PFSK-1 (cell line): ENCODE results near the gene BRIP1.

Experiments used
- FOXP2 ChIP-seq: optimal IDR thresholded peaks from 2 replicates; pipeline ENCODE3; 2011; ENCODE audit warnings: borderline replicate concordance, control low read depth, inconsistent platforms; ENCODE audit not compliant: insufficient read depth; ENCODE audit errors: extremely low read length, extremely low read depth
- POLR2AphosphoS5 ChIP-seq: IDR thresholded peaks from 2 replicates; pipeline ENCODE4 v1.6.1; 2012; ENCODE audit warnings: low read depth, mild to moderate bottlenecking, control low read depth, low read length, moderate library complexity
- REST ChIP-seq, 2 experiments: IDR thresholded peaks; 2 replicates each; pipeline versions ENCODE4 v1.6.1 to v1.8.0; 2011 to 2012; ENCODE audit warnings: low read depth in 2 of 2, low read length in 2 of 2, control low read depth in 1 of 2, inconsistent platforms in 1 of 2, mild to moderate bottlenecking in 1 of 2, moderate library complexity in 1 of 2; ENCODE audit not compliant: insufficient read depth in 1 of 2
- SIN3A ChIP-seq: IDR thresholded peaks from 2 replicates; pipeline ENCODE4 v1.6.1; 2012; ENCODE audit warnings: mild to moderate bottlenecking, low read length, moderate library complexity, borderline replicate concordance; ENCODE audit not compliant: insufficient read depth
- TAF1 ChIP-seq: IDR thresholded peaks from 2 replicates; pipeline ENCODE4 v1.6.1; 2012; ENCODE audit warnings: low read length, control low read depth, borderline replicate concordance; ENCODE audit not compliant: insufficient read depth

Gene BRIP1

GRCh38 chr17:61720016-61720795, 143.1 kb downstream of the BRIP1 start:
- TF ChIP-seq REST (IDR thresholded peaks at IDR 0.05; ENCODE audit: insufficient read depth in 1 of 2, low read depth in 2 of 2, low read length in 2 of 2) (no peak), FOXP2 (no peak), SIN3A (no peak), TAF1 (no peak), POLR2AphosphoS5 (no peak)

GRCh38 chr17:61718022-61718421, 145.3 kb downstream of the BRIP1 start:
- TF ChIP-seq POLR2AphosphoS5 (no peak), TAF1 (no peak), FOXP2 (no peak), SIN3A (no peak), REST (IDR thresholded peaks at IDR 0.05; ENCODE audit: insufficient read depth in 1 of 2, low read depth in 2 of 2, low read length in 2 of 2) (no peak)

GRCh38 chr17:61717352-61717751, 146.0 kb downstream of the BRIP1 start:
- no peak for TF ChIP-seq FOXP2
- TF ChIP-seq POLR2AphosphoS5: no peak
- TF ChIP-seq TAF1: no peak
- no peak for TF ChIP-seq REST (IDR thresholded peaks at IDR 0.05; ENCODE audit: insufficient read depth in 1 of 2, low read depth in 2 of 2, low read length in 2 of 2)
- no peak for TF ChIP-seq SIN3A

- no peak for TF ChIP-seq TAF1
- no peak for TF ChIP-seq POLR2AphosphoS5
- TF ChIP-seq SIN3A: no peak
- no peak for TF ChIP-seq REST (IDR thresholded peaks at IDR 0.05; ENCODE audit: insufficient read depth in 1 of 2, low read depth in 2 of 2, low read length in 2 of 2)
- no peak for TF ChIP-seq FOXP2
Measured at GRCh38 chr17:61716225-61716829, 147.0 kb downstream of the BRIP1 start.

GRCh38 chr17:61715348-61715747, 148.0 kb downstream of the BRIP1 start:
- TF ChIP-seq REST (IDR thresholded peaks at IDR 0.05; ENCODE audit: insufficient read depth in 1 of 2, low read depth in 2 of 2, low read length in 2 of 2): no peak
- no peak for TF ChIP-seq TAF1
- no peak for TF ChIP-seq SIN3A
- TF ChIP-seq POLR2AphosphoS5: no peak
- TF ChIP-seq FOXP2: no peak
